Lung microvascular endothelial cell (primary cell): Measurements from ENCODE around the gene MS4A8. TPM values are rescaled to one million over a fixed set of nuclear protein-coding genes. Genes with fewer than 3 reads are reported as not detected.
A peak's percentile ranks its signal among the peaks of the same experiment; 100 is the strongest.
"Not testable (repeated sequence)": the region's sequence is repeated elsewhere in the genome, so short reads cannot be mapped to it uniquely, and the experiment has no call there.

Experiments used
- DNase-seq, 2 donors: peaks; one replicate each; pipeline versions ENCODE4 v3.0.0 to v3.0.0-alpha.2; 2010; ENCODE audit warnings: low read depth in 2 of 2
- total RNA-seq: library from RNA; depleted of rRNA; stranded (reverse); fragments of >200 nt; gene quantifications from 2 replicates; pipeline ENCODE4 v1.2.1, GENCODE V29; 2014

MS4A8 gene, protein sequence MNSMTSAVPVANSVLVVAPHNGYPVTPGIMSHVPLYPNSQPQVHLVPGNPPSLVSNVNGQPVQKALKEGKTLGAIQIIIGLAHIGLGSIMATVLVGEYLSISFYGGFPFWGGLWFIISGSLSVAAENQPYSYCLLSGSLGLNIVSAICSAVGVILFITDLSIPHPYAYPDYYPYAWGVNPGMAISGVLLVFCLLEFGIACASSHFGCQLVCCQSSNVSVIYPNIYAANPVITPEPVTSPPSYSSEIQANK
- total RNA-seq, result not detected in 2 replicates

DNA sequence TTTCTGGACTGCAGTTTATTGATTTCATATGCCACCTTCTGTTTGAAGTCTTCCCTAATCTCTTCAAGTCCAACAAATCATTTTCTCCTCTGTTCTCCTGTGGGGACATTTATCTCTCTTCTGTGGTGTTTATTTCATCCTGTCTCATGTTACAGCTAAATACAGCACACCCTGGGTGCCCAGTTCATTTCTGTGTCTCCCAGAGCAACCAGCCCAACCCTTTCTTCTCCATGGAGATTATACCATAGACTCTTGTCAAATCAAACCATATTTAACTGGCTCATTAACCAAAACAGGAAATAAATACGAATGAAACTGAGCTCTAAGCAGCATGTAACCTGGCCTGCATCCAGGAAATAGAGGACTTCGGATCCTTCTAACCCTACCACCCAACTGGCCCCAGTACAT is at the start of gene MS4A8:
TSS of gene MS4A8 (plus strand) at position 329 of the 408 bp plus-strand sequence. CDS start 1,249 bp downstream, outside the sequence.
- no peak for DNase-seq

DNA sequence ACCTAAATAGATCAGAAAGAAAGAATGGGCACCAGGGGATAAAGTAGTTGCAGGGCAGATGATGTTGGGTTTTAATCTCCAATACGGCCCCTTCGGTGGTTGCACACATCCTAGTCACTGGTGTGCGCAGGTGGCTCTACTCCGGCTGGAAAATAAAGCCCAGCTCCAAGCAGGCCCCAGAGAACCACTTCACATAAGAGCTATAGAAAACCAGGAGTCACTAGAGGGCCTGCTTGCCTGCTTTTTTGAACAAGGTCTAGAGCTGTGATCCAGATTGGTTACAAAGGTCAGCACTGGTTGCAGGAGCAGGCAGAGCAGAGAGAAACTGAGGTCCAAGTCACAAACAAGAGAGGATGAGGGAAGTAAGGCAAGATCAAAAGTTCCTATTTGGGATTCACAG is 41.5 kb upstream of the MS4A8 start:
- DNase-seq, result no peak

DNA sequence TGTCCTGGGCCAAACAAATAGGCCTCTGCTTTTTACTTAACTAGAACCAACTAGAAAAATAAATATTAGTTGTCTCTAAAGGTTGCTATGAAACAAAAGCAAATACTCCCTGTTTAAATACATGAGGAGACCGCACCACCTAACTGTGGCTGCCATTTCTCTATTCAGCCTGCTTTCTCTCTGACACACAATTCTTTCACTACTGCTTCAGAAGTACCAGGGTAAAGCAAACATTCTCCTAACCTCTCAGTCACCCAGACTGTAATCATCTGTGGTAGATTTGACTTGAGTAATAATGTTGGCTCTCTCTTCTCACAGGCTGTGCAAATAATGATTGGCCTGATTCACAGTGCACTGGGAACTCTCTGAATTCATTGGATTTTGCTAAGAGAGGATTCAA is 41.0 kb upstream of the MS4A8 start:
- no peak for DNase-seq

DNA sequence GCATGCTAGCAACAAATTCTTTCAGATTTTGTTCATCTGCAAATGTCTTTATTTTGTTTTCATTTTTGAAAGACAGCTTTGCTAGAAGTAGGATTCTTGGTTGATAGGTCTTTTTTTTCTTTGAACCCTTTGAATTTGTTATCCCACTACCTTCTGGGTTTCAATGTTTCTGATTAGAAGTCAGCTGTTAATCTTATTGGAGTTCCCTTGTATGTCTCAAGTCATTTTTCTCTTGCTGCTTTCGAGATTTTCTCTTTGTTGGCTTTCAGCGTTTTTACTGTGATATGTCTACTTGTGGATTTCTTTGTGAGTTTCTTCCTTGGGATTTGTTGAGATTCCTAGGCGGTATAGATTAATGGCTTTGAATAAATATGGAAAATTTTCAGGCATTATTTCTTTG is 27.2 kb upstream of the MS4A8 start:
- no peak for DNase-seq

DNA sequence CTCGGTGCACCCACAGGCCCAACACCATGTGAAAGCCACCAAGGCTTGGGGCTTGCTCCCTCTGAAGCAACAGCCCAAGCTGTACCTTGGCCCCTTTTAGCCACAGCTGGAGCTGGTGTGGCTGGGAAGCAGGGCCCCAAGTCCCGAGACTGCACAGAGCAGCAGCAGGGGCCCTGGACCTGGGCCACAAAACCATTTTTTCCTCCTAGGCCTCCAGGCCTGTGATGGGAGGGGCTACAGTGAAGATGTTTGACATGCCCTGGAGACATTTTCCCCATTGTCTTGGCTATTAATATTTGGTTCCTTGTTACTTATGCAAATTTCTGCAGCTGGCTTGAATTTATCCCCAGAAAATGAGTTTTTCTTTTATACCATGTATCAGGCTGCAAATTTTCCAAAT is 21.2 kb upstream of the MS4A8 start:
- not testable (repeated sequence) for DNase-seq

DNA sequence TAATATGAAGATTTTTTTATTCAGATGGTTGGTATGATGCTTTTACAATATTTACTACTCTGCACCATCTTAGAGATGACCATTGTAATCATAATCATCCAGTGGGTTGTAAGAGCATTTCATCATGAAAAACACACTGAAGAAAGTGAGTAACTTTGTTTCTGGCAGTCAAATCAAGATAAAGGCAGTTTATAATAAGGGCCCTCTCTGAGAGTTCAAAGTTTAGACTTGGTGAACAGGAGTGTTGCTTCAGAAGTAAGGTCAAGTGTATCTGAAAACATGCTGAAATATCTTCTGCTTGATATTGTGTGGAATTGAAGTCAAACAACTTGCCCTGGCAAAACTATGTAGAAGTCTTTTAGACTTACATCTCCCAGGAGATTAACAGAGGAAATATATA is 19.5 kb upstream of the MS4A8 start:
- no peak for DNase-seq

DNA sequence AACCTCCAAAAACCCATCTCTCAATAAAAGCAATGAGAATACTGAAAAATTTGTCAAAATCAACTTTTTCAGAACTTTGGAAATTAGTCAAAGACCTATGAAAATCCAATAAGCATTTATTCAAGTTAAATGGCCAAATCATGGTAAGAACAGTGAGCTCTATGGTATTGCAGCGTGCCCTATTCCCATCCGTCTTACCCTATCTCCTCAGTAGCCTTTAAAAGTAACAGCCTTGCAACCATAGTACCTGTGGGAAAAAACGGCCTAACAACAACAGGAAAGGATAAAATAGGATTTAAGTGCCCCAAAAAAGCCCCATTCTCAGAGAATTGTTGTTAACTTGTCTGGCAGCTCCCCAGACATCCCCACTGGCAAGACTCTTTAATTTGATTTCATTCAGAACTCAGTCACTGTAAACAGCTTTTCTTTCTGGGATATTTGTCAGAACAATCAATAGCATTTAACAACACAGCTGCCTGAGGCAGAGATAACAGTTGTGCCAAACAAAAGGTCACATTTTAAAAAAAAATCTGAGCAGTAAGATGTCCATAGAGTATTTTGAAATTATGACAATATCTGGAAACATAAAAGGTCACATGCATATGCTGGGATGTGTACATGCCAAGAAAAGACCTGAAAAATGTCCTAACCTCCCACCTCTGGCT is 18.8 kb upstream of the MS4A8 start:
- no peak for DNase-seq

DNA sequence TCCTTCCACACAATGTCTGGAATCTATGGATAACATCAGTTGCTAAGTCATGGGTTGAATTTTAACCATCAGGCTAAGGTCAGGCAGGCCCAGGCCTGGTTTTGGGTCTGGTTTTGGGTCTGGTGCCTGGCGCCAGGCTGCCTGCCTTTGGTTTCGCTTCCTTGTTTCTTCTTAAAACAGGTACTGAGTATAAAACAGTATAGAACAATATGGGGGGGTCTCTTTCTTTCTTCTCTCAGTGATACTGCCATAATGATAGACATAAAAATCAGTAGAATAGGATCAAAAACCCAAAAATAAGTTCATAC is 14.9 kb upstream of the MS4A8 start:
- not testable (repeated sequence) for DNase-seq

DNA sequence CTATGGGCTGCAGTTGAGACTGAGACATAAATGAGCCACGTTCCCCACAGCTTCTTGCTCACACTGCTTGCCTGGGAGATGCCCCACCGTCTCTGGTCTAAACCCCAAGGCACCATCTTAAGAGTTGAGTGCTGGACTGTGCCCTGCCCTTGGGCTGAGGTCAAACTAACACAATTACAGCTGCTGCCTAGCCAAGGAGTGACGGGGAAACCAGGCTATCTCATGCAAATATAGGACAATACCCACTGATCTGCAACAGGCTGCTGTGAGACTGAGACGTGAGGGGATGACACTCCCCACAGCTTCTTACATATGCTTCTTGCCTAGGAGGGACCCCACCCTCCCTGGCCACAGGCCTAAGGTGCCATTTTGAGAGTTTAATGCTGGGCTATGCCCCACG is 7.8 kb upstream of the MS4A8 start:
- DNase-seq, result no peak

DNA sequence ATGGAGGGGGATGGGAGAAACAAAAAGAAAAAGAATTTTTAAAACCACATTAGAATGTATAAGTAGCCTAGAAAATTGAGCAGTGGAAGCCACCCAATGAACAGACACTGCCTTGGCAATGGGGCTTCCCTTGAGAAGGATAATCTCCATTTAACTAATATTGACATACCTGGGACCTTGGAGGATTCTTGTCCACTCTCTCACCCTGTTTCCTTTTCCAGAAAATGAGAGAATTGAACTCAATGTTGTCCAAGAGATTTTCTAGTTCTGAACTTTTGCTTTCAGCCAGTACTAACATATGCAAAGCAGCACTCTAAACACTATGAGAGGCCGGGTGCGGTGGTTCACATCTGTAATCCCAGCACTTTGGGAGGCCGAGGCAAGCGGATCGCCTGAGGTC is 524 bp downstream of the MS4A8 start:
- DNase-seq, result no peak

DNA sequence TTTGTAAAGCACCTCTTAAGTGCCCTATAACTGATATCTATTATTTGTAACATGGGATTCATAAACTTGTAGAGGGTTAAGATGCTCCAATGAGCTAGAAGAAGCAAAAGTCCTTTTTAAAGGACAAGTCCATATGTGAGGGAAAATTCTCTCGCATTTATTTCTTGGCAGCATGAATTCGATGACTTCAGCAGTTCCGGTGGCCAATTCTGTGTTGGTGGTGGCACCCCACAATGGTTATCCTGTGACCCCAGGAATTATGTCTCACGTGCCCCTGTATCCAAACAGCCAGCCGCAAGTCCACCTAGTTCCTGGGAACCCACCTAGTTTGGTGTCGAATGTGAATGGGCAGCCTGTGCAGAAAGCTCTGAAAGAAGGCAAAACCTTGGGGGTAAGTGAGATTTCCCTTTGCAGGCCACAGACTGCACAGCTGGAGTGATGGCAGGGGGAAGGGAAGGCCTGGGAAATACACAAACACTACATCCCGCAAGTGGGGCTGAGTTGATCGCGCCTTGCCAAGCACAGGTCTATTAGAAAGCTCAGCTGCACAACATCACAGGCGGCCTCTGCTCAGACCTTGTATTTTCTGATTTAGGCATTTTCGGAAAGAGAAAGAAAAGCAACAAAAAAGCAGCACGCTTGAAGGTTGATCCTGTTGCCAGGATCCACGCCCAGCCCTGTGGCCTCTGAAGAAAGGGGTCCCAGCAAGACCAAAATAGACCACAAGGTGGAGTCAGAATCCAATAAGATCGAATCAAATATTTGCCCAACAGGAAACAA is 1.5 kb downstream of the MS4A8 start:
- DNase-seq, result peak; percentile 29 to 48

DNA sequence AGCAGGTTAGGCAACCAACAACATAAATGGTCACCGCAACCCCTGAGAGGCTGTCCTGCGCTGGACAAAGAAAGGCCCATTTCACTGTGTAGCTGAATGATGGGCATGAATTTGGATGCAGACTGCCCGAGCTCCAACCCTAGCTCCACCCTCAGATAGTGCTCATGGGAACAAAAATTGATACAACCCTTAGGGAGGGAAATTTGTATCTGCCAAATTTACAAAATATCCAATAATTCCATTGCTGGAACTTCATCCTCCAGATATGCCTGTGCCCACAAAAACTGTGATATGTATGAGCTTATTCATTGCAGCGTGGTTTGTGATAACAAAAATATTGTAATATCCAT is 2.0 kb downstream of the MS4A8 start:
- DNase-seq, result no peak

DNA sequence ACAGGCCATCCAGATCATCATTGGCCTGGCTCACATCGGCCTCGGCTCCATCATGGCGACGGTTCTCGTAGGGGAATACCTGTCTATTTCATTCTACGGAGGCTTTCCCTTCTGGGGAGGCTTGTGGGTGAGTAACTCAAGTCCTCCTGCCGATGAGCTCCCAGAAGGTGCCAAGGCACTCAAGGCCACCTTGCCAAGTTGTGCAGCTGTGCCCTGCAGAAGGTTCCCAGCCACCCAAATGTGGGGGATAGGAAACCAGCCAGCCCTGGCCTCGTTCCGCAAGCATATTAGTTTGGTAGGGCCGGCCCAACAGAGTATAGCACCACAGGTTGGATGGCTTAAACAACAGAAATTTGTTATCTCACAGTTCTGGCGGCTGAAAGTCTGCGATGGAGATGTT is 4.0 kb downstream of the MS4A8 start:
- no peak for DNase-seq

DNA sequence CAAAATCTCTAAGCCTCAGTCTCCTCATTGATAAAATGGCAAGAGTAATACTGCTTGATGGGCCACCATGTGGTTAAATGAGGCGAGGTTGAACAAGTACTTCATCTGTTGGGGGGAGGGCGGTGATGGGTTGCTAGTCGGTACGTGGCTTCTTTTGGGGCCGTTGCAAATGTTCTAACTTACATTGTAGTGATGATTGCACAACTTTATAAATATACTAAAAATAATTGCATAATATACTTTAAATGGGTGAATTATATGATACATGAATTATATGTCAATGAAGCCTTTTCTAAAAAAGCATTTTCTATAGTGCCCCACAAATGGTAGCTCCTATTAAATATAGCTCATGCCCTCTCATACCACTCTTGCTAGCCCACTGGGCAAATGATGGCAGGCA is 6.5 kb downstream of the MS4A8 start:
- DNase-seq, result no peak

DNA sequence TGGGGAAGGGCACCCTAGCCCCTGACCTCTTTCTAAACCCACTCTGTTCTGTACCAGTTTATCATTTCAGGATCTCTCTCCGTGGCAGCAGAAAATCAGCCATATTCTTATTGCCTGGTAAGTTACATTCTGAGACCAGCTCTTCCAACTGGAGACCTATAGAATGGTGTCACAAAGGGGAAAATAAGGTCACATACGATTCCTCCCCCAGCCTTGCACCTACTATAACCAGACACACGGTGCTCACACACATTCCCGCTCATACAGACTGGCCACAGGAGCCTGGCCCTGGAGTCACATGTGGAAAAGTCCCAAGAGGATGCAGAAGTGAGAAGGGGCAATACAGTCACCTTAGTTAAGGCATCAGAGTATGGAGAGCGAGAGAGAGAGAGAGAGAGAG is 7.5 kb downstream of the MS4A8 start:
- DNase-seq, result no peak

DNA sequence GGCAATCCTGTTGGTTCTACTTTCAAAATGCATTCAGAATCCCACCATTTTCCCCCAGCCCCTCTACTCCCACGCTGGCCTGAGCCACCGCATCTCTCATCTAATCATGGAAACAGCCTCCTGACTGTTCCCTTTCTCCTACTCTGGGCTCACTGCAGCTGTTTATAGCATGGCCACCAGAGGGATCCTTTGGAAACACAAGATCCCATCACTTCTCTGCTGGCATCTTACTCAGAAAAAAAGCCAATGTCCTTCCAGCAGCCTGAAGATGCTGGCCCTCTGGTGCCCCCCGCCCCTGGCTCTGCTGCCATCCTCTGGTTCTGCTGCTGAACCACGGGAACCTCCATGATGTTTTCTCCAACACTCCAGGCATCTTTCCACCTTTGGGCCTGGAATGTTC is 11.1 kb downstream of the MS4A8 start:
- DNase-seq, result peak in 1 of 2 donors; percentile 7

DNA sequence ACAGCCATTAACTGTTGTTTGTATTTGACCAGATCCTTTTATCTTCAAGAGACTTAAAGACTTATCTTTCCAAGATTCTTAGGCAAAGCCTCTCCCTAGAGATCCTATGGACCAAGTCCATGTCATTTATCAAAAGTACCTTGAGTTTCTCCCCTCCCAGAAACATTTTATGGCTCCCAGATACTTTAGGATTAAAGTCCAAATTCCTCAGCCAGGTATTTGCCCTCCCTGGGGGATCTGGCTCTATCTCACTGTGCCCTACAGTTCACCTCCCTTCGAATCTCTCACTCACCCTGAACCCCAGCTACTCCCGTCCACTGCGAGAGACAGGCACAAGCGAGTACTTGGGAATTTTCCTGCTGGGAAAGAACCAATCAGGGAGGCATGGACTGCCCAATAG is 11.9 kb downstream of the MS4A8 start:
- DNase-seq, result no peak

DNA sequence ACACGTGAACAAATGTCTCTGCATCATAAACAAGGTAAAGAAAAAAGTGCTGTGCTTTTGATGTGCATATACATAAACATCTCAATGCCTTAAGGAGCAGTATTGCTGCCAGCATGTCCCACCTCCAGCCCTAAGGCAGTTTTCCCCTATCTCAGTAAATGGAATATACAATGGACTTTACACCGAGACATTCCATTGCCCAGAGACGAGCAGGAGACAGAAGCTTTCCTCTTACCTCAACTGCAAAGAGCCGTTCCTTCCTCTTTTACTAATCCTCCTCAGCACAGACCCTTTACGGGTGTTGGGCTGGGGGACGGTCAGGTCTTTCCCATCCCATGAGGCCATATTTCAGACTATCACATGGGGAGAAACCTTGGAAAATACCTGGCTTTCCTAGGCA is 14.0 kb downstream of the MS4A8 start:
- DNase-seq, result not testable (repeated sequence)

DNA sequence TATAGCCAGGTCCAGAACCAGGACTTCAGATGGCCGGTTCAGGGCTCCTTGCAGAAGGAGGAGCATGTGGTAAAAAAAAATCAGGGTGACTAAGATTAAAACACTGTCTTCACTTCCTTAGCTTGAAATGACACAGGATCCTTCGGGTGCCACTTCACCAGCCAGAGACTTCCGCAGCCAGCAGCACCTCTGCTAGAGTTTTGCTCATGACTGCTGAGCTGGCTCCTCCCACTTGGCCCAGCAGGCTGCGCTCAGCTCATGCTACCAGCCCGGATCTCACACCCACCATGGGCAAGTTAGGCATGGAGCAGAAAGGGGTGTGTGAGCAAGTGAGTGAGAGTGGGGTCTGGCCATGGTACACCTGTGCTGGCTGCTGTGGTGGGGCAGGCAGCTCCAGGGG is 18.5 kb downstream of the MS4A8 start:
- no peak for DNase-seq

DNA sequence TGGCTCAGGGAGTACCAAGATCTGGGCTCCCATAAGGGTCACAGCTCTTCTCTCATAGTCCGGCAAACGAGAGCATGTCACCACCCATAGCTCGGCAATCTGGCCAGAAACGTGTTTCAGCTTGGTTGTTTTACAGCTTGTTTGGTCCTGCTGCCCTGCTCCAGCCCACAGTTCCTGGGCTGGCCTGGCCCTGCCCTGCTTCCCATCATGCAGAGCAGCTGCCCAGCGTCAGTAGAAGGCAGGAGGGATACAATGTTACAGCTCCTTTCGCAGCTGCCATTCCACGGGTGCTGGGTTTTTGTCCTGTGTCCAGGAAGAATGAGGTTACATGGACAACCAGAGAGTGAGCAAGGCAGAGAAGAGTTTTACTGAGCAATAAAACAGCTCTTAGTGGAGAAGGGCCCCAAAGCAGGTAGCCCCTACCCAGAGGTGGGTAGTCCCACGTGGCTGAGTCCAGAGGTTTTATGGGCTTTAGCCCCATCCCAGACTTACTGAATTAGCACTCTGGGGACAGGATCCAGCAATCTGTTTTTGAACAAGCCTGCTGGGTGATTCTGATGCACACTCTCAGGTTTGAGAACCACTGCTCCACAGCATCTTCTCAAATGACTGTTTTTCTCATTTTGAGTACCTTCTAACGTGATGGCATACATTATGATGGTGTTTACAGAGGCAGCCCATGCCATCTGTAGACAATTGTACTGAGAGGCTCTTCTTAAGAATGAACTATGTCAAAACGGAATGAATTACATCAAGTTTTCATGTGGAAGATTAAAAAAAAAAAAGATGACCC is 19.3 kb downstream of the MS4A8 start:
- no peak for DNase-seq

DNA sequence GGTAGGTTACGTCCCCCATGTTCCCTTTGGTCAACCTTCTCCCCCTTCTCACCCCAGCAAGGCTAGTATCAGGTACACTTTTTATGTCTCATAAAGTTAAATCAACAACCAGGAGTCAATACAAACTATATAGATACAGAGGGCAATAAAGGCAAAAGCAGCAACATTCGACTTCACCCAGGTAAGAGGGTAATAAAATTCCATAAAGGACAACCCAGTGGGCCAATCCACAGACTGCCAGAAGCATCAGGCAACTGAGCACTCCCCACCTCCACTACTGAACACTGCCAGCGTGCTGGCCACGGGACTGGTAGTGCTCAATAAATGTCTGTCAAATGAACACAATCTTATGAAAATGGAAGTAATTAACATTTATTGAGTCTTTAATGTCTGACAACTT is 20.0 kb downstream of the MS4A8 start:
- DNase-seq, result no peak

DNA sequence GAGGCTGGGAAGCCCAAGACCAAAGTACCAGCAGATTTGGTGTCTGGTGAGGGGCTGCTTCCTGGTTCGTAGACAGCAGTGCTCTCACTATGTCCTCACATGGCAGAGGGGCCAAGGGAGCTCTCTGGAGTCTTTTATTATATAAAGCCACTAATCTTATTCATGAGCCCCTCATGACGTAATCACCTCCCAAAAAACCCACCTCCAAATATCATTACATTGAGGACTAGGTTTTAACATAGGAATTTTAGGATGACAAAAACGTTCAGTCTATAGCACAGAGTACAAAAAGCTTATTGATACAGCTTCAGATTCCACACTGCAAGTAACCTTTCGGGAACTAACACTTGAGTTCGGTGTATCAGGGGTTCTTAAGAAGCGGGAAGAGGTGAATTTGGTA is 21.0 kb downstream of the MS4A8 start:
- no peak for DNase-seq
